GM12872 (cell line): ENCODE data around the gene P3H4.

Source experiments
- TF ChIP-seq, protein P1 (sequence below): IDR thresholded peaks from 3 replicates; pipeline ENCODE4 v1.5.1; 2011; ENCODE audit warnings: low read depth, mild to moderate bottlenecking, low read length, moderate library complexity; ENCODE audit not compliant: insufficient read depth

Gene P3H4

DNA sequence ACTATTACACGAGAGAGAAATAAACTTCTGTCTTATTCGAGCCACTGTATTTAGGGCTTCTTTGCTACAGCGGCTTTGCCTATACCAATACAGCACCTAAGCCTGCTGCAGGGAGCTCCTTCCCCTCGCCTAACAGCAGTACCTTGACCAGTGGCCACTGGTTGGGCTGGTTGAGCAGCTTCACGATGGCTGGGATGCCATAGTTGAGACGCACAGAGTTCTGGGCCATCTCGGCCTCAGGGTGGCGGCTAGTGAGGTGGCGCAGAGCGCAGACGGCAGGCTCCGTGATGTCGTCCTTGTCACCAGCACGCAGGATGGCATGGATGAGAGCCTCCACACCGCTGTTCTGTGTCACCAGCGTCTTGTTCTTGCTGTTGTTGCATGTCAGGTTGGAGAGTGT, 48.9 kb downstream of the P3H4 start:
- TF ChIP-seq, protein P1, sequence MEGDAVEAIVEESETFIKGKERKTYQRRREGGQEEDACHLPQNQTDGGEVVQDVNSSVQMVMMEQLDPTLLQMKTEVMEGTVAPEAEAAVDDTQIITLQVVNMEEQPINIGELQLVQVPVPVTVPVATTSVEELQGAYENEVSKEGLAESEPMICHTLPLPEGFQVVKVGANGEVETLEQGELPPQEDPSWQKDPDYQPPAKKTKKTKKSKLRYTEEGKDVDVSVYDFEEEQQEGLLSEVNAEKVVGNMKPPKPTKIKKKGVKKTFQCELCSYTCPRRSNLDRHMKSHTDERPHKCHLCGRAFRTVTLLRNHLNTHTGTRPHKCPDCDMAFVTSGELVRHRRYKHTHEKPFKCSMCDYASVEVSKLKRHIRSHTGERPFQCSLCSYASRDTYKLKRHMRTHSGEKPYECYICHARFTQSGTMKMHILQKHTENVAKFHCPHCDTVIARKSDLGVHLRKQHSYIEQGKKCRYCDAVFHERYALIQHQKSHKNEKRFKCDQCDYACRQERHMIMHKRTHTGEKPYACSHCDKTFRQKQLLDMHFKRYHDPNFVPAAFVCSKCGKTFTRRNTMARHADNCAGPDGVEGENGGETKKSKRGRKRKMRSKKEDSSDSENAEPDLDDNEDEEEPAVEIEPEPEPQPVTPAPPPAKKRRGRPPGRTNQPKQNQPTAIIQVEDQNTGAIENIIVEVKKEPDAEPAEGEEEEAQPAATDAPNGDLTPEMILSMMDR = no peak

- TF ChIP-seq, protein P1 = no peak
These were observed 49.4 kb downstream of the P3H4 start for GRCh38 chr17:41762391-41762790.

DNA sequence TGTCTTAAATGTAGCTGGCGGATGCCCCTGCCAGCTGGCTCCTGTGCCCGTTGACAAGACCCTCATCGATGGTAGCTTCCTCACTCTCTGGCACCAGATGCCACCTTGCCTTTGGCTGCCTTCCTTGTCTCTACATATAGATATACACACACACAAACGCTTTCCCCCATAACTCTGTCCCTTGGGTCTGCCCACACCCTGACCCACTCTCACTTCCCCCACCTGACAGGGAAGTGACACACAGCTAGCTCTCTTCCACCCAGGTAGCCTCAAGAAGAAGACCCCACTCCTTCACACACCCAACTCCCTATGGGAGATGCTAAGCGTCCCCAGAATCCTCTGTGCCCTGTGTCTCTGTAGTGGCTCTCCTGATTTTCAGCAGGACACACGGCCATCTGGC, 50.9 kb downstream of the P3H4 start:
- TF ChIP-seq, protein P1 = no peak

- TF ChIP-seq, protein P1 = no peak
These were observed 53.1 kb downstream of the P3H4 start for GRCh38 chr17:41758601-41759000.

DNA sequence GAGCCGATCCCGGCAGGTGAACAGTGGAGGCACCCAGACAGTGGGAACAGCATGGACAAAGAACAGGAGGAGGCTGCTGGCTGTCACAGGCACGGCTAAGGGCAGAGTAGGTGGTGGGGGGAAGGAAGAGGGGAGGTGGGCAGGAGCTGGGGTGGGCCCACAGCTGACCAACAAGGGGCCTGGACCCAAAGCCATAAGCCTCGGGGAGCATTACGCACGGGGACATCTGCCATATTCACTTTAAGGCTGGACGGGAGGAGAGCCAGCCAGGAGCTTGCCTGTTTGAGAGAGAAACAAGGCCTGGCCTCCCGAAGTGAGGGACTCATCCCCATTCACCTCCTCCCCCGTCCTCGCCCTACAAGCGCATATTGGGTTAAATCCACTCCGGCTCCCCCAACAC, 57.7 kb downstream of the P3H4 start:
- TF ChIP-seq, protein P1 = no peak
